HepG2 (cell line): ENCODE measurements around the gene FETUB. TPM values are rescaled to one million over a fixed set of nuclear protein-coding genes. Genes with fewer than 3 reads are reported as not detected.

Experiments
- DNMT1 ChIP-seq: sonication (generic); formaldehyde crosslinking; IDR thresholded peaks from 2 replicates; pipeline ENCODE4 v1.5.1; 2020; ENCODE audit warnings: mild to moderate bottlenecking, missing genetic modification reagents
- ELF4 ChIP-seq: sonication (generic); formaldehyde crosslinking; IDR thresholded peaks from 2 replicates; pipeline ENCODE4 v1.5.0; 2020; ENCODE audit warnings: missing genetic modification reagents, mild to moderate bottlenecking, moderate library complexity, borderline replicate concordance
- FOSL2 ChIP-seq: sonication (generic); formaldehyde crosslinking; IDR thresholded peaks from 2 replicates; pipeline ENCODE4 v1.4.0; 2020; ENCODE audit warnings: missing genetic modification reagents
- GFI1 ChIP-seq: sonication (generic); formaldehyde crosslinking; IDR thresholded peaks from 2 replicates; pipeline ENCODE4 v1.5.0; 2020; ENCODE audit warnings: missing genetic modification reagents, mild to moderate bottlenecking, borderline replicate concordance
- JUNB ChIP-seq: sonication (generic); formaldehyde crosslinking; IDR thresholded peaks from 2 replicates; pipeline ENCODE4 v1.8.0; 2022; ENCODE audit warnings: missing genetic modification reagents, mild to moderate bottlenecking, borderline replicate concordance
- NFE2 ChIP-seq: sonication (generic); formaldehyde crosslinking; IDR thresholded peaks from 2 replicates; pipeline ENCODE4 v1.4.0; 2020; ENCODE audit warnings: missing genetic modification reagents
- NRL ChIP-seq: sonication (generic); formaldehyde crosslinking; IDR thresholded peaks from 2 replicates; pipeline ENCODE4 v1.5.0; 2020; ENCODE audit warnings: missing genetic modification reagents, mild to moderate bottlenecking, moderate library complexity, borderline replicate concordance
- PHF5A ChIP-seq: IDR thresholded peaks from one replicate; pipeline ENCODE4 v1.6.1; 2018; ENCODE audit warnings: low read depth, missing genetic modification reagents; ENCODE audit not compliant: unreplicated experiment
- POLR2AphosphoS2 ChIP-seq: IDR thresholded peaks from 2 replicates; pipeline ENCODE4 v1.6.1; 2011; ENCODE audit warnings: low read depth, low read length, improper control_type of control experiment
- RAD21 ChIP-seq: fragments of 450-650 bp; formaldehyde crosslinking; IDR thresholded peaks from 2 replicates; pipeline ENCODE4 v1.5.0; 2020; ENCODE audit warnings: mild to moderate bottlenecking
- SIX4 ChIP-seq: sonication (generic); formaldehyde crosslinking; IDR thresholded peaks from 2 replicates; pipeline ENCODE4 v1.4.0; 2020; ENCODE audit warnings: missing genetic modification reagents
- SRY ChIP-seq: sonication (generic); formaldehyde crosslinking; IDR thresholded peaks from 2 replicates; pipeline ENCODE4 v1.8.0; 2022; ENCODE audit warnings: mild to moderate bottlenecking, missing genetic modification reagents
- THAP11 ChIP-seq: IDR thresholded peaks from 2 replicates; pipeline ENCODE4 v1.6.1; 2016; ENCODE audit warnings: missing biosample characterization, missing genetic modification reagents
- ZBTB1 ChIP-seq: sonication (generic); formaldehyde crosslinking; IDR thresholded peaks from 2 replicates; pipeline ENCODE4 v1.4.0; 2020; ENCODE audit warnings: missing genetic modification reagents, borderline replicate concordance
- ZBTB38 ChIP-seq: sonication (generic); formaldehyde crosslinking; IDR thresholded peaks from 2 replicates; pipeline ENCODE4 v1.5.1; 2020; ENCODE audit warnings: mild to moderate bottlenecking, missing genetic modification reagents
- ZFP36L1 ChIP-seq: sonication (generic); formaldehyde crosslinking; IDR thresholded peaks from 2 replicates; pipeline ENCODE4 v1.8.0; 2022; ENCODE audit warnings: mild to moderate bottlenecking, missing genetic modification reagents, moderate library complexity
- ZNF567 ChIP-seq: sonication (generic); formaldehyde crosslinking; IDR thresholded peaks from 2 replicates; pipeline ENCODE4 v1.8.1; 2023; ENCODE audit warnings: mild to moderate bottlenecking, missing genetic modification reagents, borderline replicate concordance
- ZNF674 ChIP-seq: sonication (generic); formaldehyde crosslinking; IDR thresholded peaks from 2 replicates; pipeline ENCODE4 v1.5.0; 2020; ENCODE audit warnings: low read depth, mild to moderate bottlenecking, missing genetic modification reagents
- ZSCAN9 ChIP-seq: IDR thresholded peaks from 2 replicates; pipeline ENCODE4 v1.6.1; 2016; ENCODE audit warnings: borderline replicate concordance
- polyA plus RNA-seq, 8 experiments: library from polyadenylated mRNA; depleted of rRNA in 3 of 8; stranded (reverse) in 7 of 8; unstranded in 1 of 8; fragments of >200 nt; fragmentation: Illumina TruSeq in 4 of 8; extraction: Trizol in 4 of 8; gene quantifications; 2 replicates each; pipeline versions ENCODE4 v1.2.1 to v1.2.3, GENCODE V29; 2011 to 2016; ENCODE audit warnings: low read depth in 4 of 8, missing spikeins in 1 of 8, mixed read lengths in 1 of 8; ENCODE audit not compliant: insufficient read depth in 1 of 8
- total RNA-seq, 5 experiments: library from RNA; depleted of rRNA; stranded (reverse); fragments of >200 nt; fragmentation: Illumina TruSeq; extraction: Trizol; gene quantifications; 2 replicates each; pipeline ENCODE4 v1.2.3, GENCODE V29; 2016; ENCODE audit warnings: low read depth in 1 of 5
- TF ChIP-seq, protein P1 (sequence below): sonication (generic); formaldehyde crosslinking; IDR thresholded peaks from 2 replicates; pipeline ENCODE4 v1.5.1; 2020; ENCODE audit warnings: mild to moderate bottlenecking, missing genetic modification reagents, moderate library complexity
- TF ChIP-seq, protein P2 (sequence below): sonication (generic); formaldehyde crosslinking; conservative IDR thresholded peaks from 2 replicates; pipeline ENCODE4 v1.4.0; 2020; ENCODE audit warnings: missing genetic modification reagents
- TF ChIP-seq, protein P3 (sequence below): sonication (generic); formaldehyde crosslinking; IDR thresholded peaks from 2 replicates; pipeline ENCODE4 v1.4.0; 2020; ENCODE audit warnings: missing genetic modification reagents

The FETUB gene
- total and polyA plus RNA-seq, 2 of the 13 experiments (the other 11 are each of a cell fraction or from before 2014, with no cell fraction given): 2.1 to 4.4 TPM

DNA sequence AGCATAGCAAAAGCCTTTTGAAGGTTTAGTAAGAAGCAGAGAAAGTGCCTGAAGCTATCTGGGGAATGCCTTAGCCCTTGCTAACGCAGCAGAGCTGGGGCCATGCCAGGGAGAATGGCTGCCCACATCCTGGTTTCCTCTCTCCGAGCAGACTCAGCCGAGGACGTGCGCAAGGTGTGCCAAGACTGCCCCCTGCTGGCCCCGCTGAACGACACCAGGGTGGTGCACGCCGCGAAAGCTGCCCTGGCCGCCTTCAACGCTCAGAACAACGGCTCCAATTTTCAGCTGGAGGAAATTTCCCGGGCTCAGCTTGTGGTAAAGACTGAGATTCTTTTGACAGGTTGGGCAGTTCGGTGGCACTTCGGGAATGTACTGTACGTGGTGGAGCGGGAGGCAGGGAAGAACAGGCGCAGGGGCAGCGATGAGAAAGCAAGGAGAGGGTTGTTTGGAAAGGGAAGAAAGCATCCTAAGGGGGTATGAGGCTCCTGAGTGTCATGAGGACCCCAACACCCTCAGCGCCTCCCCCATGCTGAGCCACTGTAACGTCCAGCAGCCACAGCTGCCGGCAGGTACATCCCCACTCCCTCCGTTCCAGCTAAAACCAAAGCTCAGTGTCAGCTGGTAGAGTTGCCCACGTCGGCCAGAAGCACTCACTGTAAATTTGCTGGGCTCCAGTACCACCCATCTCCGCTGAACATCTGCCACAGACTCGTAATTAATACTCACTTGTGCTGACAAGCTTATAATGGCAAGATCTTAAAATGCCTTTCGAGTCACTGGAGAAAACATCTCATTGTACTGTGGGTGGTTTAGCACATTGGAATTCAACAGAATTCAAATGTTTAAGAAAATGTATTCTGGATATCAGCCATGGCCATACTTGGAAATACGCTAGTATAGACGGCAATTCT lies 22.9 kb upstream of the FETUB start (continued):
- TF ChIP-seq GFI1 (CRISPR knock-in tag) (no peak), ZNF674 (CRISPR knock-in tag) (no peak), ELF4 (CRISPR knock-in tag) (no peak), RAD21 (peak; percentile 89), ZBTB1 (CRISPR knock-in tag) (no peak), DNMT1 (CRISPR knock-in tag) (0 out of 2 replicates have a peak, but pooled peaks have one; percentile 14), FOSL2 (CRISPR knock-in tag) (no peak; the same call in 1 of the 2 replicates), NRL (CRISPR knock-in tag) (peak; percentile 81; the same call in 1 of the 2 replicates), PHF5A (CRISPR knock-in tag) (peak; percentile 51), ZFP36L1 (CRISPR knock-in tag) (peak; percentile 84), POLR2AphosphoS2 (no peak), NFE2 (CRISPR knock-in tag) (no peak), ZBTB38 (CRISPR knock-in tag) (peak; percentile 98), ZSCAN9 (peak; percentile 49; the same call in 1 of the 2 replicates), THAP11 (CRISPR knock-in tag) (0 out of 2 replicates have a peak, but pooled peaks have one; percentile 29), SIX4 (0 out of 2 replicates have a peak, but pooled peaks have one; percentile 19), ZNF567 (CRISPR knock-in tag) (no peak), JUNB (CRISPR knock-in tag) (no peak), SRY (CRISPR knock-in tag) (no peak)
- TF ChIP-seq, protein P1, sequence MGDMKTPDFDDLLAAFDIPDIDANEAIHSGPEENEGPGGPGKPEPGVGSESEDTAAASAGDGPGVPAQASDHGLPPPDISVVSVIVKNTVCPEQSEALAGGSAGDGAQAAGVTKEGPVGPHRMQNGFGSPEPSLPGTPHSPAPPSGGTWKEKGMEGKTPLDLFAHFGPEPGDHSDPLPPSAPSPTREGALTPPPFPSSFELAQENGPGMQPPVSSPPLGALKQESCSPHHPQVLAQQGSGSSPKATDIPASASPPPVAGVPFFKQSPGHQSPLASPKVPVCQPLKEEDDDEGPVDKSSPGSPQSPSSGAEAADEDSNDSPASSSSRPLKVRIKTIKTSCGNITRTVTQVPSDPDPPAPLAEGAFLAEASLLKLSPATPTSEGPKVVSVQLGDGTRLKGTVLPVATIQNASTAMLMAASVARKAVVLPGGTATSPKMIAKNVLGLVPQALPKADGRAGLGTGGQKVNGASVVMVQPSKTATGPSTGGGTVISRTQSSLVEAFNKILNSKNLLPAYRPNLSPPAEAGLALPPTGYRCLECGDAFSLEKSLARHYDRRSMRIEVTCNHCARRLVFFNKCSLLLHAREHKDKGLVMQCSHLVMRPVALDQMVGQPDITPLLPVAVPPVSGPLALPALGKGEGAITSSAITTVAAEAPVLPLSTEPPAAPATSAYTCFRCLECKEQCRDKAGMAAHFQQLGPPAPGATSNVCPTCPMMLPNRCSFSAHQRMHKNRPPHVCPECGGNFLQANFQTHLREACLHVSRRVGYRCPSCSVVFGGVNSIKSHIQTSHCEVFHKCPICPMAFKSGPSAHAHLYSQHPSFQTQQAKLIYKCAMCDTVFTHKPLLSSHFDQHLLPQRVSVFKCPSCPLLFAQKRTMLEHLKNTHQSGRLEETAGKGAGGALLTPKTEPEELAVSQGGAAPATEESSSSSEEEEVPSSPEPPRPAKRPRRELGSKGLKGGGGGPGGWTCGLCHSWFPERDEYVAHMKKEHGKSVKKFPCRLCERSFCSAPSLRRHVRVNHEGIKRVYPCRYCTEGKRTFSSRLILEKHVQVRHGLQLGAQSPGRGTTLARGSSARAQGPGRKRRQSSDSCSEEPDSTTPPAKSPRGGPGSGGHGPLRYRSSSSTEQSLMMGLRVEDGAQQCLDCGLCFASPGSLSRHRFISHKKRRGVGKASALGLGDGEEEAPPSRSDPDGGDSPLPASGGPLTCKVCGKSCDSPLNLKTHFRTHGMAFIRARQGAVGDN (CRISPR knock-in tag): peak; percentile 83
- TF ChIP-seq, protein P2, sequence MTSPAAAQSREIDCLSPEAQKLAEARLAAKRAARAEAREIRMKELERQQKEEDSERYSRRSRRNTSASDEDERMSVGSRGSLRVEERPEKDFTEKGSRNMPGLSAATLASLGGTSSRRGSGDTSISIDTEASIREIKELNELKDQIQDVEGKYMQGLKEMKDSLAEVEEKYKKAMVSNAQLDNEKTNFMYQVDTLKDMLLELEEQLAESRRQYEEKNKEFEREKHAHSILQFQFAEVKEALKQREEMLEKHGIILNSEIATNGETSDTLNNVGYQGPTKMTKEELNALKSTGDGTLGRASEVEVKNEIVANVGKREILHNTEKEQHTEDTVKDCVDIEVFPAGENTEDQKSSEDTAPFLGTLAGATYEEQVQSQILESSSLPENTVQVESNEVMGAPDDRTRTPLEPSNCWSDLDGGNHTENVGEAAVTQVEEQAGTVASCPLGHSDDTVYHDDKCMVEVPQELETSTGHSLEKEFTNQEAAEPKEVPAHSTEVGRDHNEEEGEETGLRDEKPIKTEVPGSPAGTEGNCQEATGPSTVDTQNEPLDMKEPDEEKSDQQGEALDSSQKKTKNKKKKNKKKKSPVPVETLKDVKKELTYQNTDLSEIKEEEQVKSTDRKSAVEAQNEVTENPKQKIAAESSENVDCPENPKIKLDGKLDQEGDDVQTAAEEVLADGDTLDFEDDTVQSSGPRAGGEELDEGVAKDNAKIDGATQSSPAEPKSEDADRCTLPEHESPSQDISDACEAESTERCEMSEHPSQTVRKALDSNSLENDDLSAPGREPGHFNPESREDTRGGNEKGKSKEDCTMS (CRISPR knock-in tag): no peak
- TF ChIP-seq, protein P3, sequence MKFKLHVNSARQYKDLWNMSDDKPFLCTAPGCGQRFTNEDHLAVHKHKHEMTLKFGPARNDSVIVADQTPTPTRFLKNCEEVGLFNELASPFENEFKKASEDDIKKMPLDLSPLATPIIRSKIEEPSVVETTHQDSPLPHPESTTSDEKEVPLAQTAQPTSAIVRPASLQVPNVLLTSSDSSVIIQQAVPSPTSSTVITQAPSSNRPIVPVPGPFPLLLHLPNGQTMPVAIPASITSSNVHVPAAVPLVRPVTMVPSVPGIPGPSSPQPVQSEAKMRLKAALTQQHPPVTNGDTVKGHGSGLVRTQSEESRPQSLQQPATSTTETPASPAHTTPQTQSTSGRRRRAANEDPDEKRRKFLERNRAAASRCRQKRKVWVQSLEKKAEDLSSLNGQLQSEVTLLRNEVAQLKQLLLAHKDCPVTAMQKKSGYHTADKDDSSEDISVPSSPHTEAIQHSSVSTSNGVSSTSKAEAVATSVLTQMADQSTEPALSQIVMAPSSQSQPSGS (CRISPR knock-in tag): no peak
